B cell (primary cell): ENCODE measurements around the gene ZBTB25. TPM values are rescaled to one million over a fixed set of nuclear protein-coding genes. Genes with fewer than 3 reads are reported as not detected.
A peak's percentile ranks its signal among the peaks of the same experiment; 100 is the strongest.

ENCODE experiments used
- ATAC-seq: fragments of 200-7000 bp; cut with Tn5 transposase; one replicate; pipeline ENCODE4 v1.10.0; 2021; ENCODE audit warnings: low read depth, mild to moderate bottlenecking, moderate number of reproducible peaks, moderate library complexity
- CTCF ChIA-PET: fragments of 350-600 bp; sonication (Branson Sonifier 250); formaldehyde crosslinking; loops from one replicate; lab custom pipeline; 2021; ENCODE audit warnings: antibody characterized with exemption, inconsistent platforms; lab: Charles Lee
- POLR2A ChIA-PET: fragments of 350-600 bp; sonication (Branson Sonifier 250); formaldehyde crosslinking; loops from one replicate; lab custom pipeline; 2021; ENCODE audit warnings: antibody characterized with exemption; lab: Charles Lee
- DNase-seq: peaks from one replicate; pipeline ENCODE4 v3.0.0; 2013
- H2AFZ ChIP-seq: 2 replicates; pipeline ENCODE4 v1.6.1; 2012; ENCODE audit warnings: mild to moderate bottlenecking, low read depth, low read length; ENCODE audit not compliant: insufficient read depth, poor library complexity, severe bottlenecking
- H3K27ac ChIP-seq, 2 donors: 1 replicate in 1 of 2; 2 replicates in 1 of 2; pipeline ENCODE4 v1.5.1; 2012 to 2013; ENCODE audit warnings: low read length in 2 of 2, mild to moderate bottlenecking in 2 of 2, moderate library complexity in 1 of 2
- H3K27me3 ChIP-seq, 4 experiments: fragments of 200-600 bp in 1 of 4; sonication (generic) in 1 of 4; replicated peaks in 1 of 4; 1 replicate in 2 of 4; 2 replicates in 2 of 4; pipeline versions ENCODE4 v1.6.1 to v1.7.0; 2013 to 2016; ENCODE audit warnings: low read length in 3 of 4, mild to moderate bottlenecking in 2 of 4, mixed read lengths in 1 of 4, moderate library complexity in 1 of 4; ENCODE audit not compliant: insufficient read depth in 4 of 4, control insufficient read depth in 3 of 4; ENCODE audit errors: control extremely low read depth in 1 of 4
- H3K36me3 ChIP-seq, 2 experiments: replicated peaks in 1 of 2; 1 replicate in 1 of 2; 2 replicates in 1 of 2; pipeline versions ENCODE4 v1.6.1 to v1.7.1; 2013; ENCODE audit warnings: low read length in 1 of 2; ENCODE audit not compliant: insufficient read depth in 2 of 2, control insufficient read depth in 1 of 2; ENCODE audit errors: control extremely low read depth in 1 of 2, extremely low read depth in 1 of 2
- H3K4me1 ChIP-seq, 2 donors: fragments of 200-600 bp in 1 of 2; sonication (generic) in 1 of 2; 1 replicate in 1 of 2; 2 replicates in 1 of 2; pipeline versions ENCODE4 v1.5.1 to v1.6.1; 2013 to 2017; ENCODE audit warnings: low read length in 2 of 2; ENCODE audit not compliant: control insufficient read depth in 2 of 2, insufficient read depth in 2 of 2
- H3K4me2 ChIP-seq: replicated peaks from 2 replicates; pipeline ENCODE3; 2012; ENCODE audit warnings: mild to moderate bottlenecking, low read depth, low read length; ENCODE audit not compliant: poor library complexity, severe bottlenecking
- H3K4me3 ChIP-seq, 5 experiments: fragments of 200-600 bp in 1 of 5; sonication (generic) in 1 of 5; 1 replicate in 3 of 5; 2 replicates in 2 of 5; pipeline versions ENCODE4 v1.5.1 to v1.7.0; 2011 to 2016; ENCODE audit warnings: low read length in 4 of 5, mild to moderate bottlenecking in 4 of 5, low read depth in 2 of 5, control low read depth in 1 of 5, moderate library complexity in 1 of 5; ENCODE audit not compliant: insufficient read depth in 1 of 5; ENCODE audit errors: control extremely low read depth in 1 of 5, extremely low read depth in 1 of 5
- H3K79me2 ChIP-seq: fragments of 200-600 bp; sonication (generic); one replicate; pipeline ENCODE4 v1.6.0; 2016; ENCODE audit warnings: low read length; ENCODE audit not compliant: control insufficient read depth, insufficient read depth
- H3K9ac ChIP-seq: fragments of 200-600 bp; sonication (generic); 2 replicates; pipeline ENCODE4 v1.6.1; 2017; ENCODE audit warnings: mild to moderate bottlenecking, low read length, moderate library complexity
- H3K9me3 ChIP-seq, 3 donors: one replicate each; pipeline versions ENCODE4 v1.6.1 to v1.7.1; 2013; ENCODE audit warnings: low read length in 2 of 3; ENCODE audit not compliant: control insufficient read depth in 2 of 3, insufficient read depth in 1 of 3; ENCODE audit errors: control extremely low read depth in 1 of 3
- H4K20me1 ChIP-seq: 2 replicates; pipeline ENCODE4 v1.6.0; 2012; ENCODE audit warnings: mild to moderate bottlenecking, low read length; ENCODE audit not compliant: insufficient read depth, control insufficient read depth, poor library complexity, severe bottlenecking
- H3K27ac Mint-ChIP-seq: one replicate; pipeline ENCODE4 v1.8.0; 2021; ENCODE audit warnings: mixed read lengths
- H3K27me3 Mint-ChIP-seq: one replicate; pipeline ENCODE4 v1.8.0; 2021; ENCODE audit warnings: mixed read lengths
- H3K4me1 Mint-ChIP-seq: one replicate; pipeline ENCODE4 v1.8.0; 2021; ENCODE audit warnings: mixed read lengths
- H3K4me3 Mint-ChIP-seq: one replicate; pipeline ENCODE4 v1.8.0; 2021; ENCODE audit warnings: mixed read lengths
- H3K9me3 Mint-ChIP-seq: one replicate; pipeline ENCODE4 v1.8.0; 2022; ENCODE audit warnings: mixed read lengths; ENCODE audit not compliant: insufficient read depth
- EZH2 ChIP-seq: IDR thresholded peaks from 2 replicates; pipeline ENCODE4 v1.6.1; 2012; ENCODE audit warnings: borderline replicate concordance, low read depth, mild to moderate bottlenecking, moderate library complexity, low read length; ENCODE audit not compliant: insufficient read depth, poor library complexity, severe bottlenecking
- WGBS: methylation state at CpG from one replicate; pipeline ENCODE4 v1.1.5; 2013; ENCODE audit warnings: missing lambda C conversion rate; ENCODE audit not compliant: insufficient coverage; 5-methylcytosine and 5-hydroxymethylcytosine counted together
- intact Hi-C: fragments of 100-400 bp; cut with micrococcal nuclease; formaldehyde crosslinking; loops from one replicate; pipeline ENCODE4 v1.10.0; 2022
- polyA plus RNA-seq: library from polyadenylated mRNA; depleted of rRNA; stranded (reverse); fragments of >200 nt; gene quantifications from 2 replicates; pipeline ENCODE4 v1.2.3, GENCODE V29; 2012
- total RNA-seq, 2 donors: library from RNA; stranded (reverse); fragments of 120-200 nt in 1 of 2; gene quantifications; 1 replicate in 1 of 2; 2 replicates in 1 of 2; pipeline versions ENCODE4 v1.2.3 to v1.2.4, GENCODE V29; 2013 to 2022
- TF ChIP-seq, protein P1 (sequence below): fragments of 200-600 bp; IDR thresholded peaks from one replicate; pipeline ENCODE4 v1.8.0; 2022; ENCODE audit warnings: antibody characterized with exemption, mild to moderate bottlenecking

Gene ZBTB25
- total and polyA plus RNA-seq, 2 donors (not counting 1 experiment from before 2014, with no cell fraction given), result 20.8 to 45.7 TPM

DNA sequence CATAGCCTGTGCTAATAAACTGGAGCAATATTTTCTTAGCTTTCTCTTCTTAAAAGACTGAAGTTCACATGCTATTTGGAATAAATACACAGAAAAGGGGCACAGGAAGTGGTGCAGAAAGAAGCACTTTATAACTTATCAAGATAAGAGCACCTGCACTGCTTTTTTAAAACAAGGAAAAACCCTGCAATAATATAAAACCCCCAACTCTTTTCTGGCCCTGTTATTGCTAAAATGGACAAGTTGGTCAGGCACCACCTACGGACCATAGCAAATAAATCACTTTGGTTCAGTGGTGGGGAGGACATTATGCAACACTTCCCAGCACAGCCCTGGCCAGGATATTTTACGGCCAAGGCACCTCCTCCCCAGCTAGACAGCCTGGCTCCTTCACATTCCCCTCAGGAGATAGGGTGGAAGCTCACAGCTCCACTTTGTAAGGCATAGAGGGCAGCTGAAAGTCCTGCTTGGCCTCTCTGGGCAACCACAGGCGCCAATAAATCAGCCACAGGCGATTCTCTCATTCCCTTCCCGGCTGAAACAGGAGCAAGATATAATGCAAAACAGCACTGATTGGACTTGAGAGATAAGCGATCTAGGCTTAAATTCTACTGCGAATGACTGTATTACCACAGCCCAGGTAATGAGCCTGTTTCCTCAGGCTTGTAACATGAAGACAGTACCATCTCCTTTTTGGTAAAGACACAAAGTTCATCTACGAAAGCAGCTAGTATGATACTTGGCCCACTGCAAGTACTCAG lies 2.0 kb downstream of the ZBTB25 start:
- no peaks in the 10 kb centered on the region for H3K9me3 Mint-ChIP-seq
- peaks cover 18% of the 10 kb centered on the region for H4K20me1 ChIP-seq
- WGBS, result 33% methylated on average over 6 of the region's 8 CpGs
- DNase-seq (peak; percentile 21), ATAC-seq (no peak)
- ChIA-PET POLR2A (no interaction called here), CTCF (interaction anchor here (0.9 to 3.1 kb wide), 7 partner anchors 10 to 189 kb away, joined by 3 to 42 read pairs (median 8); no protein-coding TSS in a partner anchor)
- H3K4me3 Mint-ChIP-seq, result peak overlapping the region; percentile 95
- H3K4me1 ChIP-seq, result peaks cover 44 to 45% of the 10 kb centered on the region in 2 donors
- H3K4me2 ChIP-seq, result peak overlapping the region; percentile 86
- H3K27me3 ChIP-seq, result no peaks in the 10 kb centered on the region
- peak overlapping the region; percentile 99 to 100 for H3K27ac ChIP-seq
- H3K27me3 Mint-ChIP-seq, result no peaks in the 10 kb centered on the region
- H3K9ac ChIP-seq, result peak overlapping the region; percentile 95
- H3K27ac Mint-ChIP-seq, result peak overlapping the region; percentile 100
- H3K4me3 ChIP-seq, result peak overlapping the region; percentile 12 to 98 (median 95)
- peaks cover 80% of the 10 kb centered on the region for H3K79me2 ChIP-seq
- peaks cover 52% of the 10 kb centered on the region for H3K4me1 Mint-ChIP-seq
- H2AFZ ChIP-seq, result peak overlapping the region; percentile 25
- H3K36me3 ChIP-seq, result peaks cover 0 to 6% of the 10 kb centered on the region in 2 experiments
- intact Hi-C loops, result loop anchor here (2.0 to 5.0 kb wide), 7 partner anchors 33 to 911 kb away; partner anchors contain the start of genes FUT8 and SYNE2
- no peak for TF ChIP-seq EZH2
- TF ChIP-seq, protein P1, sequence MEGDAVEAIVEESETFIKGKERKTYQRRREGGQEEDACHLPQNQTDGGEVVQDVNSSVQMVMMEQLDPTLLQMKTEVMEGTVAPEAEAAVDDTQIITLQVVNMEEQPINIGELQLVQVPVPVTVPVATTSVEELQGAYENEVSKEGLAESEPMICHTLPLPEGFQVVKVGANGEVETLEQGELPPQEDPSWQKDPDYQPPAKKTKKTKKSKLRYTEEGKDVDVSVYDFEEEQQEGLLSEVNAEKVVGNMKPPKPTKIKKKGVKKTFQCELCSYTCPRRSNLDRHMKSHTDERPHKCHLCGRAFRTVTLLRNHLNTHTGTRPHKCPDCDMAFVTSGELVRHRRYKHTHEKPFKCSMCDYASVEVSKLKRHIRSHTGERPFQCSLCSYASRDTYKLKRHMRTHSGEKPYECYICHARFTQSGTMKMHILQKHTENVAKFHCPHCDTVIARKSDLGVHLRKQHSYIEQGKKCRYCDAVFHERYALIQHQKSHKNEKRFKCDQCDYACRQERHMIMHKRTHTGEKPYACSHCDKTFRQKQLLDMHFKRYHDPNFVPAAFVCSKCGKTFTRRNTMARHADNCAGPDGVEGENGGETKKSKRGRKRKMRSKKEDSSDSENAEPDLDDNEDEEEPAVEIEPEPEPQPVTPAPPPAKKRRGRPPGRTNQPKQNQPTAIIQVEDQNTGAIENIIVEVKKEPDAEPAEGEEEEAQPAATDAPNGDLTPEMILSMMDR, result no peak
- H3K9me3 ChIP-seq, result no peaks in the 10 kb centered on the region

DNA sequence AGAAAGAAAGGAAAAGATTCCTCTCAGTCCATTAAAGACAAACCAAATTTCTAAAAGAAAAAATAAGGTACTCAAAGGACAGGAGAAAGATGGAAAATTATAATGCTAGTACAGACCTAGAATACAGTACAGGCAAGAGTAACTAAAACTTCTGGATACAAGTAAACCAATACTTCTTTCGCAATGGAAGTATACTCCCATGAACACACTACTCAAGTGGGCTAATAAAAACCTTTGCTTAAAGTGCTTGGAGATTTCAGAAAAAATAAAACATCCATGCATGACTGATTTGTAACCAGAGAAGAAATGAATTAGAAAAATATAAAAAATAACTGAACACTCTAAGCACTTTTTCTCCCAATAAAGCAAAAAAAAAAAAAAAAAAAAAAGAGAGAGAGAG lies 3.5 kb downstream of the ZBTB25 start:
- peaks cover 0 to 13% of the 10 kb centered on the region in 2 experiments for H3K36me3 ChIP-seq
- no peak overlapping the region for H3K4me2 ChIP-seq
- WGBS, result no CpG with 5 or more reads among the region's 1 CpG
- Mint-ChIP-seq H3K27ac (peak overlapping the region; percentile 75), H3K4me1 (peaks cover 41% of the 10 kb centered on the region), H3K27me3 (no peaks in the 10 kb centered on the region), H3K9me3 (no peaks in the 10 kb centered on the region), H3K4me3 (peak overlapping the region; percentile 49)
- no peaks in the 10 kb centered on the region for H3K27me3 ChIP-seq
- POLR2A ChIA-PET, result interaction anchor here (0.5 kb wide), 1 partner anchor 112 kb away, joined by 3 read pairs; the partner anchor contains the start of gene MTHFD1
- intact Hi-C loops, result loop anchor here (5.0 kb wide), 5 partner anchors 53 to 912 kb away; partner anchors contain the start of genes FUT8 and SYNE2
- H3K4me1 ChIP-seq, result peaks cover 33 to 34% of the 10 kb centered on the region in 2 donors
- ATAC-seq, result no peak
- no peak for DNase-seq
- H2AFZ ChIP-seq, result no peak overlapping the region
- H3K9me3 ChIP-seq, result no peaks in the 10 kb centered on the region
- no peak overlapping the region for H3K4me3 ChIP-seq
- CTCF ChIA-PET, result no interaction called here
- H4K20me1 ChIP-seq, result peaks cover 6% of the 10 kb centered on the region
- peak overlapping the region; percentile 5 to 99 for H3K27ac ChIP-seq
- H3K9ac ChIP-seq, result no peak overlapping the region
- H3K79me2 ChIP-seq, result peaks cover 79% of the 10 kb centered on the region
- no peak for TF ChIP-seq EZH2
- TF ChIP-seq, protein P1, result no peak
